Activated CD8-positive, alpha-beta memory T cell treated with anti-CD3 and anti-CD28 coated beads, Interleukin-2, amount 50 U/mL, for 48 hours (primary cell): Measurements from ENCODE around the gene FSTL5.

Source experiments
- DNase-seq: peaks from one replicate; pipeline ENCODE4 v3.0.0-alpha.2; 2020

Gene FSTL5

DNA sequence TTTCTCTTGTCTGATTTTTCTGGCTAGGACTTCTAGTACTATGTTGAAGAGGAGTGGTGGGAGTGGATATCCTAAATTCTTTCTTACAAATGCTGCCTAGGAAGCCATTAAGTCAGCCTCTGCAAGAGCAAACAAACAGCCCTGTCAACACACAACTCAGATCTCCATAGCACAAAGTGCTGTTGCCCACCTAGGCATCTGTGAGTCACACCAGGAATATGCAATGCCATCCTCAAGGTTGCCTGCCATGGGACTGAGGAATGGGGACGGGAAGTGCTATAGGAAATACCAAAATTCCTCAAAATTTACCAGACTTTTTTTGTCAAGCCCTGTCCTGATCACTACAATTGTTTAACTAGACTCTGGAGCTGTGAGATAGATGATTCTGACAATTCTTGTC, 466.9 kb downstream of the FSTL5 start:
- DNase-seq, result no peak

DNA sequence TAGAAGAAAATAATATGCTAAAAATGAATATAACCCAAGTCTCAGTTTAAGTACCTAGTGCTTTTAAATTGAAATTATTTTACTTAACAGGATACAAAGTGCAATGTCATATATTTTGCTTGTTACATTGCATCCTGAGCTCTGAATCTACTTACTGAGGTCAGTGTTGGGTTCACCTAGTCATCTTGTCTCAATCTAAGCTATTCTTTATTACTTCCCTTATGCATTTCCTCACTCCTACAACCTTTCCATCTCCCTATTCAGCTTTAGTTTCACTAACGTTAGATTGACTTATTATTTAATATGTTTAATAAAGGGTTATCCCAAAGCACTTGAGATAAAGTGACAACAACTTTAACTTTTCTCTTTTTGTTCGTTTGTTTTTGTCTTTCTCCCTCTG, 483.7 kb downstream of the FSTL5 start:
- no peak for DNase-seq

DNA sequence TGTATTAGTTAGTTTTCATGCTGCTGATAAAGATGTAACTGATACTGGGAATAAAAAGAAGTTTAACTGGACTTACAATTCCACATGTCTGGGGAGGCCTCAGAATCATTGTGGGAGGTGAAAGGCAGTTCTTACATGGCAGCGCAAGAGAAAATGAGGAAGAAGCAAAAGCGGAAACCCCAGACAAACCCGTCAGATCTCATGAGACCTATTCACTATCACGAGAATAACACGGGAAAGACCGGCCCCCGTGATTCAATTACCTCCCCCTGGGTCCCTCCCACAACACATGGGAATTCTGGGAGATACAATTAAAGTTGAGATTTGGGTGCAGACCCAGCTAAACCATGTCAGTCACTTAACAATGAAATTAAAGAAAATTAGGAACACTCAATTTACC, 499.1 kb downstream of the FSTL5 start:
- no peak for DNase-seq

DNA sequence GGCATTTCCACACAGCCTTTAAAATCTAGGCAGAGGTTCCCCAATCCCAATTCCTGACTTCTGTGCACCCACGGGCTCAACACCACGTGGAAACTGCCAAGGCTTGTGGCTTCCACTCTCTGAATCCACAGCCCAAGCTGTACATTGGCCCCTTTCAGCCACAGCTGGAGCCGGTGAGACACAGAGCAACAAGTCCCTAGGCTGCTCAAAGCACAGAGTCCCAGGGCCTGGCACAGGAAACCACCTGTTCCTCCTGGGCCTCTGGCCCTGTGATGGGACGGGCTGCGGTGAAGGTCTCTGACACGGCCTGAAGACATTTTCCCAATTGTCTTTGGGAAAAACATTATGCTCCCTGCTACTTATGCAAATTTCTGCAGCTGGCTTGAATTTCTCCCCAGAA, 500.0 kb downstream of the FSTL5 start:
- no peak for DNase-seq

DNA sequence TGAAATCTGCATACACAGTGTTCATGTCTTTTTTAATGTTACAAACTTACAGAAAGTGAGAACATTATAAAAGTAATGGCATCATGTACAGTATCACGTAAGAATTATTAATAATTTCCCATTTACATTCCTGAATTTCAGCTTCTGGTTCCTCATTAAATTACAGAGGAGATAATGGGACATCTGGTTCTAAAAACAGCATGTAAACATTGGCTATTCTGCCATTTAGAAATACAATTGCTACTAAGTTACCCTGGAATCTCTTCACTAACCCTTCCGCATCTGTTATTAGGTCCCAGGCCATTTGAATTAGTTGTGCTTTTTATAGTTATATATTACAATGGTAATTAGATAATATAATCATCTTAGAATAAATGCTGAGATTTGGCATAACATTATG, 505.1 kb downstream of the FSTL5 start:
- no peak for DNase-seq

DNA sequence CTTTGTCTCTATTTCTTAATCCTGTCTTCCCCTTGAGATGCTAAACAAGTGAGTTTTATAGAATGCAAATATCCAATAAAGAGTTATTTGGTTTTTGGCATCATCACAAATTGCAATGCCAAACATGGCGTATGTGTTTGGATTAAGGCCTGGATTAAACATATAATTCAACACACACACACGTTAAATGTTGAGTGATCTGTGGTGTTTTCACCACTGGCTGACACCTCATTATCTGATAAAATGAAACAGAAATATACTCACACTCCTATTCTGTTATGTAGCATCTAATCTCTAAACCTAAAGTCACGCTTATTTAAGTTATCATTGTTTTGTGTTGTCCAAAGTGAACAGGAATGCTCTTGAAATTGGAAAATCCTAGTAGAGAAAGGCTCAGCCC, 506.2 kb downstream of the FSTL5 start:
- no peak for DNase-seq

DNA sequence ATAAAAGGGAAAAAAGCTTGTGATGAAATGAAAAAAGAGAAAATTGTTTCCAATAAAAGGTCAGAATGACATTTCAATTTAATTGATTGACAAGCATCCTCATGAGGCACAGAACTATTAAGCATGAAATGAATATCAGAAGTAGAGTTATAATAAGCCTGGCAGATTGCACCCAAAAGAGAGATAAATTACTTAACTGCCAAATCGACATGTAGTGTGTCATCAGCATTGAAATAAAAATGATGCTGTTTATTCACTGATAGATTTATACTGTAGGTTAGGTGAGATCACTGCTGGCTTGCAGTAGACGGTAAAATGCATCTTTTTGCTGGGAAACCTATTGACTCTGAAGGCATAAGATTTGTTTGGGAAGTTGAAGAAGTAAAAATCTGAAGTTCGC, 507.2 kb downstream of the FSTL5 start:
- DNase-seq, result no peak

DNA sequence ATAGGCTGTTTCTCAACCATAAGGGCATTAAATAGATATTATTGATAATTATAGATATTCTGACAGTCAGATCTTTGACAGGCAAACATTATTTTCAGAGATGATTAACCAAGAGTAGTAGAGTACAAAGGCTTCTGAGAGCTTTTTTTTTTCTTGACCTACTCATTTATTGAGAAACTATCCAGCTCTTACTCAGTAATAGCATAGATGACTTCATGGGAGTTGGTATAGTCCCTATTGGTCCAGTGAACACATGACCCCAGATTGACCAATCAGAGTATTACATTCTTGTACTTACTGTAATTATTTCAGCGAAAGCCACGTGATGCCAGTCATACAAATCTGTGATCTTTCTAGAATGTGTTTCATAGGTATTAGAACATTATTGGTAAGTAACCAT, 508.7 kb downstream of the FSTL5 start:
- DNase-seq, result no peak

DNA sequence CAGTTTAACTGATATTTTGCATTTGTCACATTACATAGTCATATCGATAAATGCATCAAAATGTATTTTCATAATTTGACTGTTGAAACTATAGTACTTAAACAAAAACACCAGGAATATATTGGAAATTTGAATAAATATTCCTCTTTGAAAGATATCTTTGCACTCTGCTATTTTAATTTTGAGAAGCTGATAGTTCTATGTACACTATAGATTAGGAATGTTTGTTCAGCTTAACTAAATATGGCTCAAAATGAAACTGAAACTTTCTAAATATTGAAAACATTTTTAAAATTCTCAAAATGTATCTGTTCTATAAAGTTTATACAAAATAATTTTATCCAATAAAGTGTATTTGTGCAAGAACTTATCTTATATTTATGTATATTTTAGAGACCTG, 510.1 kb downstream of the FSTL5 start:
- no peak for DNase-seq

DNA sequence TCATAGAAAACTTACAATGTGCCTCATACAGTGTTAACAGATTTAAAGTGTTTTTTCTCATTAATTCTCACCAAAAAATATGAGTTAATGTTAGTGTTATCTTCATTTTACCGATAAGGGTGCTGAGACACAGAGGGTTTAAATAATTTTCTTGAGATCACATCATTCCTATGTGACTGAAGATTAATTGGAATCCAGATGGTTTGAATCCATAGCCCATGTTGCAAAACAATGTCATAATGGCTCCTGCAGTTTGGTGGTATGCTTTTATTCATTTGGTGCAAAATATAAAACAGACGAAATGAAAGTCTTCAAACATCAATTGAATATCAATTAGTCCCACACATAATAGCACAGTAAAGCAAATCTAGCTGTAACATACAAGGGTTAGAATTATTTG, 512.2 kb downstream of the FSTL5 start:
- no peak for DNase-seq

DNA sequence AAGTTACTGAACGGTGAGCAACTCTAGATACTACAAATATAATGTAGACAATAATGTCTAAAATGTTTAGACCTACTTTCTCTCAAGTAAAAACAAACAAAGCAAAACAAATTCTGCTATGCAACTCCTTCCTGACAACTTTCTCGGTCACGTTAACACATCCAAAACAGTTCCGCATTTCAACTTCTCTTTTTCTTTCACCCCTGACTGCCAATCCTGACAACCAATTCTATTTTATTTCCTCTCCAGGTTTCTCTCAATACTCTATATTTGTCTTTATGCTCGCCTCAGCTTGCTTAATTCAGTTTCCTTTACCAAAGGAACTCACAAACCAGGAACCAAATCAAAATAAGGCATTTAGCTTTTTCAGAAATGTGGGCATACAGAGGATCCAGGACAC, 513.0 kb downstream of the FSTL5 start:
- no peak for DNase-seq

DNA sequence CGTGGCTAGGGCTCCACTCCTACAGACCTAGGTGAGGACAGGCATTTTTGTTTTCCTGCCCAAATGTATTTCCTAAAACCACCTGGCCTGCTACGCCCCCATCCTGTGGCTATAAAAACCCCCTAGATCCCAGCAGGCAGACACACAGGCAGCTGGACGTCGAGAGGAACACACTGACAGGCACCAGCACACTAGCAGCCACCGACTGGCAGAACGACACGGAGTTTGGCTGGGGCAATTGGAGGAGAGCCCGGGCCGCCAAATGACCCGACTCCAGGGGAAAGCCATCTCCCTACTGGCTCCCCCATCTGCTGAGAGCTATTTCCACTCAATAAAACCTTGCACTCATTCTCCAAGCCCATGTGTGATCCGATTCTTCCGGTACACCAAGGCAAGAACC, 516.0 kb downstream of the FSTL5 start:
- no peak for DNase-seq

DNA sequence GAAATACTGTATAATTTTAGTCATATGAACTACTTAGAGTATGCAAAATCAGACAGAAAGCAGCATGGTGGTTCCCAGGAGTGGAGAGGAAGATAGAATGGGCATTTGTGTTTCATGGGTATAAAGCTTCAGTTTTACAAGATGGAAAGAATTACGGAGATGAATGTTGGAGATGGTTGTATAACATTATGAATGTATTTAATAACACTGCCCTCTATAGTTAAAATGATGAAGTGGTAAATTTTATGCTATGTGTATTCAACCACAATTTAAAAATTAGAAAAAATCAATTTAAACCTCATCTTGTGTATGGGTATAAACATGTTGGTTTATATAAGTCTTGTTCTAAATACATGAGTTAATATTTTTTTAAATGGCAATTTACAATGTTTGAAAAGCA, 521.1 kb downstream of the FSTL5 start:
- no peak for DNase-seq

DNA sequence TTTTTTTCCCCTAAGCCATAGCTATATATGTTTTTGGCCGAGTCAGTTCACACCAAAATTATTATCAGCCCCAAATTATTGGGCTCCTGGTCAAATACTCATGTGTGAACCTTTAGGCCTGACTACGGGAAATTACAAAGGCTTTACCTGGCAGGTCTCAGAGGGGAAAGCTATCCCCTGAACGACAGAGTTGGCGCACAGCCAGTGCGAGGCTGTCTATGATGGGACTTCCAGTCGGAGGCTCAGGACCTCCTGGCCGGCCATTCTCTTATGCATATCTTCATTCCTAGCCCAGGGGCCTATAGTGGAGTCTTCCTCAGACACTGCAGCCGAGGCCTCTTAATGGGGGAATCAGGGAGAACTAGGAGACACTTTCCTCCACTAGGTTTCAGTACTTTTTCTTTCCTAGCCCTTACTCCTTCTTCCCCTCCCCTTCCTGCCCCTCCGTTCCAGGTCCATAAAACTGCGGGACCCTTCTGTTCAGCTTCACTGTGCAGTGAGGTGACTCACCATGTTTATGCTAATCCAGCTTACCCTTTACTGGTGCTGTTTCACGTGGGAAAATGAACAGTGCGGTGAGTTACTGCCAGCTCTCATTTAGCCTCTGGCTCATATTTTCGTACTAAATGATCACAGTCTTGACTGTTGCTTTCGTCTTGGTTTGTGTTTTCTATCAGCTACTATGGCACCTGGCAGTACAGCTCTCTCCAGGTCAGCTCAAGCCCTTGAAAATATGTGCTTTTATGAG, 533.9 kb downstream of the FSTL5 start:
- no peak for DNase-seq

DNA sequence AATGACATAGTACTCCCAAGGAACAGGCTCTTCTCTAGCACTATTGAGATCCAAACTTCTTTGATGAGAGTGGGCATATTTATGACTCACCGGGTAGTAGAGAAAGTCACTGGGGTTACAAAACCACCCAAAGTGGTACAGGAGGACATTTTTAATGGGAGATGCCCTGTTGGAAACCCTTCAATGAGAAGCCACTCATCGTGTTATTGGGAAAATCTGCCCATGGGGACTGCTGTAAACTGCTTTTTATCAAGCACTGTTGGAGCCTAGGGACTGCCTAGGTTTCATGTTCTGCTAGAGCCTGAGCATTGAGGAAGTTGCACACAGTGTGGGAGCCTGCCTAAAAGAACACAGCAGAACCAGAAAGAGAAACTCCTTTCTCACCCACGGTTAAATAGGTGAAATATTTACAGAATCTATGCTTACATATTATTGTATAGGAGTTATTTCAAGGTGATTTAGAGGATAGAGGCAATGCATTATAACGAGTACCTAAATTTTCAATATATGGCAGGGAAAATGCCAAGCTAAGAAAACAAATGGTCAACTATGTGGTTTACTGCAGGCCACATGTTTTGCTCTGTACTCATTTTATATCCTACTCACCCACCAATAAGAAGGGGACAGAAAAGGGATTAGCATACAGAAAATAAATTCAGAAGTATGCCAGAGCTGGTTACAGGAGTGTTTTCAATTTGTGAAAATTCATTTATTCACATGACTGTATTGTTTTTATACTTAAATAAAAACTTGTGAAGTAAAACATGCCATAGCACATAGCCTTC, 559.1 kb downstream of the FSTL5 start:
- DNase-seq, result no peak

DNA sequence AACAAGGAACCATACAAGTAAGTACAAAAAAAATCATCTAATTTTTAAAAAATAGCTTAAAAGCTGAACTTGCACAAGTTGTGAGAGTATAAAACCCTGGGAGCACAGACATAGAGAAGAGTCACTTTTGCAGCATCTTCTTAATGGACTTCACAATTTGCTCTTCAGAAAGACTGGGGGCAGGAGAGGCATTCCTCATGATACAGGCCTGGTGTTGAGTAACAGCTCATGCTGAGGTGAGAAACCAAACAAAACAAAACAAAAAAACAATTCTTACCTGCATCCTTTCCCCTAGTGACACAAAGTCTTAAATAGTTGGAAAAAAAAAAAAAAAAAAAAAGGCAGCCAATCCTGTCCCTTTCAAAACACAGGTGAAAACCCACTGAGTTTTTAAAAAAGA, 562.8 kb downstream of the FSTL5 start:
- no peak for DNase-seq

DNA sequence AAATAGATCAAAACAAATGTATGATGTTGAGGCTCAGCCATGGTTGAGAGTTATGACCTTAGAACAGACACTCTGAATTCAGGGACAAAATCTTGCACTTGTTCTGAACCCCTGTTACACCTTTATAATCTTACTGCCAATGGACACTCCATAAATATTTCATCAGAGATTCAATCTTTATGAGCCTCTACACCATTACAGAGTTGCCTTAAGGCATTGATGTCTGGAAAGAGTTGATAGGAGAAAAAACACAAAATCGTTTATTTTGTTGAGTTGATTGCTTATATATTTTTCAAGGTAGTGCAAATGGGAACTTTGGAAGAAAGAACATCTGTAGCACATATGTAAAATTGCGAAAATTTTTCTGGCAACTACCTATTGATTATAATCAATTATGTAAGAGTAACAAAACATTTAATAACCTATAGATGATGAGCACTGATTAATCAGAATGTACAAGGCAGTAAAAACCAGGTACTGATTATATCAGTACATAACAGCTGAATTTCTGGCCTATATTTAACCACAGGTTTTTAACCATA, 568.5 kb downstream of the FSTL5 start:
- DNase-seq, result no peak

DNA sequence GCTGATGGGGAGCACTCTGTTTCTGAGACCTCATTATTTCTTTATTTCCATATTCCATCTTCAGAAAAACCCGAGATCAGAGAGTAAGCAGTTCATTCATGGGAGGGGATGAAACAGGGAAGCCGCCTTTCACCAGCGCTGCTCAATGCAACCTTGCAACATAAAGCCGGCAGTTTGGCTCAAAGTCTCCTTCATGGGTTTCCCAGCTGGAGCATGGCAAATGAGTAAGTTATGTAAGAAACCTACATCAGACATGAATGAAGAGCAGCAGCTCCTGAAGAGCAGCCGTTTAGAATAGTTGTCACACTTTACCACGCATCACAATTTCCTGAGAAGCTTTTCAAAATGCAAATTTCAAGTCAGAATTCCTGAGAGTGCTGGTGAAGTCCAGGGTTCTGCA, 578.8 kb downstream of the FSTL5 start:
- no peak for DNase-seq

DNA sequence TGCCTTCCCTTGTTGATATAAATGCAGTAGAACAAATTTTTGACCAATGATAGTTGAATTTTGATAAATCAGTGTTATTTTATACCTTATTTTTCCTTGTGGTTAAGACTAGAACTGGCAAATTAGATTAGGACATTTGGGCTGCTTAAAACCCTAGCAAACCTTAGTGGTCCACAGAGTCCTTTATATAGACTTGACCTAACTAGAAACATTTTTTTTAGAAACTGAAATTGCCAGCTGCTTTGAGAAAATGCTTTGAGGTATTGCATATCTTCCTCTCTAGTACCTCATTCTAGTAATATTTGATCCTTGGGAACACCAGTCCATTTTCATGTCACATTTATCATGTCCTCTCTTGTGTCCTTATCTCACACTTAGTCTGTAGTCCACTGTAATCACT, 580.3 kb downstream of the FSTL5 start:
- DNase-seq, result no peak

DNA sequence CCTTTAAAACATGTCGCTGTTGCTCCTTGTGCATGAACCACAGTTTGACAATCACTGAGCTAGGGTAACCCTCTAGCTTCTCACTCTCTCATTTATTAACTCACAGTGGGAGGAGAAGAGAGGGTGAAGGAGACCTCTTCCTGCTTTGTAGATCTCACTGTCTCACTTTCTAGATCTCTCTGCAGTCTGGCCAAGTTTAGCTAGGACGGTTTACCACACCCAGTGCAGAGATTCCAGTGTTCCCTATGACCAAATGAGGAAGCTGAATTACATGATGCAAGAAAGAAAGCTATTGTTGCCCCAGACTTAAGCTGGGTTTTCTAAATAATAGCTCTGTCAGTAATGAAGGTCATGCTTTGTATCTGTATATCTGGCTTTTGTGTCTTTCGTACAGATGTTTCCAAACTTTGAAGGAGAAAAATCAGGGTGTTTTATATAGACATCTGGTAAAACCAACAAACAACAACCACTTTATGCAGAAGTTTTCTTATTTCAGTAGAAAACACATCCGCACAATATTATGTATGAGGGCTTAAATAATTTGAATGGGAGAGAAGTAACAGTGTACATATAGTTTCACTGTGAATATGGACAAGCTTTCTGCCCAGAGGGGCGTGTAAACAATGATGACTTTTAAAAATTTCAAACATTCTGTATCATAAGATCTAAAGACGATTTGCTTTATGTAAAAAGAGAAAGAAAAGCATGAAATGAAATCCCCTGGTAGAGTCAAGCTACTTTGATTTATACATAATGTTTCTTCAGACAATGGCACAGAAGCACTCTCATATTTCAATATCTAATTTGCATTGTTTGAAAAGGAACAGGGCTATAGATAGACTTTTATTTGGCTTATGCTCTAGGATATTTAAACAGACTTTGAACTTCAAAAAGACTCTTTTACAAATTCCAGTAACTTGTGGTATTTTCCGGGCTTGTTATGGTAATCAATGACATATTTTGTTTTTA, 582.3 kb downstream of the FSTL5 start:
- DNase-seq, result no peak

DNA sequence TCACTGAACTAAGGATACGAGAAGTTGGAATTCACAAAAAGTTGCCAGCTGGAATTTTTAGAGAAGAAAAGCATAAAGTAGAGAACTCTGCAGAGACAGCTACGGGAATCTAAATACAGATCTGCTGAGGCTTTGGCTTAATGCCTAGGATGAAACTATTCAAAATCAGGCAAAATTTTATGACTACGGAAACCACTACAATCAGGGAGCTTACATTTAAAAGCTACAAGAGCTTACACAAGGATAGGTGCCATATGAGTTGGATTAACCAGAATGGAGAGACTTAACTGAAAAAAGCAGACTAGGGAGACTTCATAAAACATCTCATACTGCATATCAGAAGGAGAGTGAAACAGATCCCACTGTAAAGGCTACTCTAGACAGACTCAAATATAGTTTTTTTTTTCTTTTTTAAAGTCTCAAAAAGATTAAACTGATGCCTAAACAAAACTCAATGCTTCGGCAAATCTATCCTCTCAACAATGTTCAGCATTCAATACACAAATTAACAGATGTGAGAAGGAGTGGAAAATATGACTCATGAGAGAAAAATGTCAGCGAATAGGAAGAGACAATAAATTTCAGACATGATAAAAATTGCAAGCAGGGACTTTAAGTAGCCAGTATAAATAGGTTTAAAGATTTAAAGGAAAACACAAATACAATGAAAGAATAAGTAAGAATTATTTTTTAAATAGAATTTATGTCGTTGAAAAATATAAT, 586.1 kb downstream of the FSTL5 start:
- DNase-seq, result no peak

DNA sequence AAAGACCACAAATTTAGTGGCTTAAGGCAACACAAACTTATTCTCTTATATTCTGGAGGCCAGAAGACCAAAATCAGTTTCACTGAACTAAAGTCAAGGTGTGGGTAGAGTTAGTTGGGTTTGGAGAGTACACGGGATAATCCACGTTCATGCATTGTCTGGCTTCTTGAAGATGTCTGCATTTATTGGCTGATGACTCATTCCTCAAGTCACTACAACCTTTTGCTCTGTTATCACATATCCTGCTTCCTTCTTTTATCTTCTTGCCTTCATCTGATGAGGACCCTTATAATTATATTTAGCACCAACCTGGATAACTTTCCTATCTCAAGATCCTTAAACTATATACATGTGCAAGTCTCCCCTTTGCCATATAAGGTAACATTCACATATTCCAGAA, 590.0 kb downstream of the FSTL5 start:
- DNase-seq, result no peak
